Stomach smooth muscle (tissue), 2 donors: Measurements from ENCODE around the gene KMT2C.
"Not testable (repeated sequence)": the region's sequence is repeated elsewhere in the genome, so short reads cannot be mapped to it uniquely, and the experiment has no call there.

Source experiments
- H3K27ac ChIP-seq: one replicate; pipeline ENCODE4 v1.7.0; 2013; ENCODE audit warnings: mild to moderate bottlenecking, low read length, inconsistent platforms
- H3K27me3 ChIP-seq, 2 donors: one replicate each; pipeline ENCODE4 v1.7.0; 2013; ENCODE audit warnings: low read length in 2 of 2; ENCODE audit not compliant: insufficient read depth in 2 of 2, control insufficient read depth in 1 of 2
- H3K36me3 ChIP-seq, 2 donors: one replicate each; pipeline ENCODE4 v1.7.0; 2013; ENCODE audit warnings: low read length in 2 of 2; ENCODE audit not compliant: control insufficient read depth in 2 of 2, insufficient read depth in 2 of 2
- H3K4me1 ChIP-seq: one replicate; pipeline ENCODE4 v1.7.0; 2013; ENCODE audit warnings: low read length; ENCODE audit not compliant: control insufficient read depth, insufficient read depth
- H3K4me3 ChIP-seq, 2 donors: one replicate each; pipeline ENCODE4 v1.7.0; 2013; ENCODE audit warnings: low read length in 2 of 2
- H3K9ac ChIP-seq, 2 donors: one replicate each; pipeline ENCODE4 v1.7.0; 2013; ENCODE audit warnings: low read length in 2 of 2, mild to moderate bottlenecking in 1 of 2
- H3K9me3 ChIP-seq, 2 donors: one replicate each; pipeline ENCODE4 v1.7.0; 2013; ENCODE audit warnings: low read length in 2 of 2; ENCODE audit not compliant: control insufficient read depth in 2 of 2
- donor health status: healthy.
- donor health status: Pancreatic carcinoma.

Gene KMT2C

GRCh38 chr7:152395112-152395511 is 40.7 kb downstream of the KMT2C start:
- H3K36me3 ChIP-seq: no peaks in the 10 kb centered on the region
- no peak overlapping the region for H3K9ac ChIP-seq
- H3K27ac ChIP-seq: no peak overlapping the region
- H3K27me3 ChIP-seq: no peaks in the 10 kb centered on the region
- peaks cover 2% of the 10 kb centered on the region for H3K4me1 ChIP-seq
- no peaks in the 10 kb centered on the region for H3K9me3 ChIP-seq
- no peak overlapping the region for H3K4me3 ChIP-seq

DNA sequence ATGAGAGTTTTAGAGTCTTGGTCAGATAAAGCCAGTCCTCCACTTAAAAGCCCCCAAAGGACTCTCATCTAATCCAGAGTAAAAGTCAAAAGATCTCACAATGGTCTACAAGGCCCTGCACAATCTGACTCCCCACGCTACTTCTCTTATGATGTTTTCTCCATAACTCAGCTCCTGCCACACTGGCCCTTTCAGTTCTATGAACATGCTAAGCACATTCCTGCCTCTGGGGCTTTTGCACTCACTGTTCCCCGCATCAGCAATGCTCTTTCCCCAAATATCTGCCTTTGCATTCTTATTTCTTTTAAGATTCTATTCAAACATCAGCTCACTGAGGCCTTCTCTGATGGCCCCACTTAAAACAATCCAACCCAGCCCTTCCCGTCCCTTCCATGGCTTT is 41.6 kb downstream of the KMT2C start:
- not testable (repeated sequence) for H3K36me3 ChIP-seq, H3K4me3 ChIP-seq, H3K4me1 ChIP-seq, H3K9ac ChIP-seq, H3K27ac ChIP-seq, H3K9me3 ChIP-seq, H3K27me3 ChIP-seq

- no peak overlapping the region for H3K9ac ChIP-seq
- no peaks in the 10 kb centered on the region for H3K9me3 ChIP-seq
- H3K36me3 ChIP-seq: no peaks in the 10 kb centered on the region
- no peaks in the 10 kb centered on the region for H3K27me3 ChIP-seq
- H3K27ac ChIP-seq: no peak overlapping the region
- peaks cover 2% of the 10 kb centered on the region for H3K4me1 ChIP-seq
- no peak overlapping the region for H3K4me3 ChIP-seq
Measured at GRCh38 chr7:152392254-152392653, 43.5 kb downstream of the KMT2C start.

GRCh38 chr7:152386136-152386764 is 49.6 kb downstream of the KMT2C start:
- H3K9me3 ChIP-seq, H3K4me1 ChIP-seq, H3K27ac ChIP-seq, H3K9ac ChIP-seq, H3K27me3 ChIP-seq, H3K36me3 ChIP-seq, H3K4me3 ChIP-seq: not testable (repeated sequence)

DNA sequence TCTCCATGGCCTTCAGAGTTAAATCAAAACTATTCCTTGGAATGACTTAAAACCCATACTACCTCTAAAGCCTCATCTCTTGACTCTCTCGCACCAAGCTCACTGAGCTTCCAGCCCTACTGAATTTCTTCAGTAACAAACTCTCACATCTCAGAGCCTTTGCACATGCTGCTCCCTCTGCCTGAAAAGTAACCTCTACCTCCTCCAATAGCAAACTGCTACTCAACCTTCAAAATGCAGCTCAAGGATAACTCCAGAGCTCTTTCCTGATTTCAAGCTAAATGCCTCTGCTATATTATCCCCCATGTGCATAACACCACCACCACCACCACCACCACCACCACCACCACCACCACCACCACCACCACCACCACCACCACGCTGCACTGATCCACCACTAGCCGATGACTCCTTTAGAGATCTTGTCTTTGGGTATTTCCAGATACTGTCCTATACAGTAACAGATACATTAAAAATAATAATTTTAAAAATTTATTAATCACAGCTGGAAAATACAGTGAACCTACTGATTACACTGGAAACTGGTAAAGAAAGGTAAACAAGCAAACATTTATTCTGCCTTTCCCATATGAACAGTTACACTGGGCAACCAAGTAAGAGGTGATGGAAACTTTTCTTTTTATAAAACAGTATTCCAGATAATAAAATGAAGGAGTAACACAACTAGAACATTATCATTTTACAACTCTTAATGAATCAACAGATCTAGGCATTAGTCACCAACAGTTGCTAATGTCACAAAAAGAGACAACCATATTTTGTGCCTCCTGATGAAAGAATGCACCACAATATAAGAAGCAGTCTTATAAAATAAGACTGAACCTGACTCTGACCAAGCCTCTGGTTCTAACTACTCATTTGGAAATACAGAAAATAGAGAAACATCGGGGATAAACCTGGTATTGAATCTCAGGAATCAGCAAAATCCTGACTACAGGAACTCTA is 51.3 kb downstream of the KMT2C start:
- not testable (repeated sequence) for H3K27ac ChIP-seq, H3K9ac ChIP-seq, H3K9me3 ChIP-seq, H3K4me1 ChIP-seq, H3K4me3 ChIP-seq, H3K27me3 ChIP-seq, H3K36me3 ChIP-seq

GRCh38 chr7:152383341-152384234 is 52.2 kb downstream of the KMT2C start:
- no peaks in the 10 kb centered on the region for H3K27me3 ChIP-seq
- H3K9ac ChIP-seq: no peak overlapping the region
- no peaks in the 10 kb centered on the region for H3K9me3 ChIP-seq
- no peak overlapping the region for H3K27ac ChIP-seq
- H3K4me1 ChIP-seq: no peaks in the 10 kb centered on the region
- no peaks in the 10 kb centered on the region for H3K36me3 ChIP-seq
- no peak overlapping the region for H3K4me3 ChIP-seq

- Histone ChIP-seq H3K9me3 (no peaks in the 10 kb centered on the region), H3K27ac (no peak overlapping the region), H3K27me3 (no peaks in the 10 kb centered on the region), H3K4me1 (no peaks in the 10 kb centered on the region), H3K36me3 (no peaks in the 10 kb centered on the region), H3K9ac (no peak overlapping the region), H3K4me3 (no peak overlapping the region)
Measured at GRCh38 chr7:152382244-152382643, 53.6 kb downstream of the KMT2C start.

- not testable (repeated sequence) for H3K4me3 ChIP-seq, H3K27me3 ChIP-seq, H3K9ac ChIP-seq, H3K4me1 ChIP-seq, H3K27ac ChIP-seq, H3K36me3 ChIP-seq, H3K9me3 ChIP-seq
Measured at GRCh38 chr7:152380931-152381578, 54.7 kb downstream of the KMT2C start.

GRCh38 chr7:152378497-152378896 is 57.3 kb downstream of the KMT2C start:
- not testable (repeated sequence) for H3K9me3 ChIP-seq, H3K4me3 ChIP-seq, H3K36me3 ChIP-seq, H3K27ac ChIP-seq, H3K9ac ChIP-seq, H3K4me1 ChIP-seq, H3K27me3 ChIP-seq

DNA sequence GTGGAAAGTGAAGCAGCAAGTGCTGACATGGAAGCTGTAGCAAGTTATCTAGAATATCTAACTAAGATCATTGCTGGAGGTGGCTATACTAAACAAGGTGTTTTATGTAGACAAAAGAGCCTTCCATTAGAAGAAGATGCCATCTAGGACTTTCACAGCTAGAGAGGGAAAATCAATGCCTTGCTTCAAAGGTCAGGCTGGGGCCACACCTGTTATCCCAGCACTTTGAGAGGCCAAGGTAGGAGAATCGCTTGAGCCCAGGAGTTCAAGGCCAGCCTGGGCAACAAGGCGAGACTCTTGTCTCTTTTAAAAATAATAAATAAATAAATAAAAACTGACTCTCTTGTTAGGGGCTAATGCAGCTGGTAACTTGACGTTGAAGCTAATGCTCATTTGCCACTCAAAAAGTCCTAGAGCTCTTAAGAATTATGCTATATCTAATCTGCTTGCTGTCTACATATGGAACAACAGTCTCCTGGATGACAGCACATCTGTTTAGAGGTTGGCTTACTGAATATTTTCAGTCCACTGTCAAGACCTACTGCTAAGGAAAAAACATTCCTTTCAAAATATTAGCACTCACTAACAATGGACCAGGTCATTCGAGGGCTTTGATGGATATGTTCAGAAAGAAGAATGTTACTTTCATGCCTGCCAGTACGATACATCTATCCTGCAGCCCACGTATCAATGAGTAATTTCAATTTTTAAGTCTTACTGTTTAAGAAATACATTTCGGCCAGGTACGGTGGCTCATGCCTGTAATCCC is 58.9 kb downstream of the KMT2C start:
- not testable (repeated sequence) for H3K4me3 ChIP-seq

More for the DNA sequence above, 58.9 kb downstream of the KMT2C start:
- not testable (repeated sequence) for H3K27me3 ChIP-seq, H3K27ac ChIP-seq, H3K9ac ChIP-seq, H3K36me3 ChIP-seq, H3K9me3 ChIP-seq, H3K4me1 ChIP-seq
